HG02943 (cell line): ENCODE results near the gene FAM222B.
"Not testable (repeated sequence)": the region's sequence is repeated elsewhere in the genome, so short reads cannot be mapped to it uniquely, and the experiment has no call there.

Experiments used
- ATAC-seq: cut with Tn5 transposase; IDR thresholded peaks from one replicate; pipeline ENCODE4 v1.9.1; 2021; ENCODE audit warnings: mild to moderate bottlenecking, low read depth, moderate library complexity; ENCODE audit not compliant: unreplicated experiment

The FAM222B gene

DNA sequence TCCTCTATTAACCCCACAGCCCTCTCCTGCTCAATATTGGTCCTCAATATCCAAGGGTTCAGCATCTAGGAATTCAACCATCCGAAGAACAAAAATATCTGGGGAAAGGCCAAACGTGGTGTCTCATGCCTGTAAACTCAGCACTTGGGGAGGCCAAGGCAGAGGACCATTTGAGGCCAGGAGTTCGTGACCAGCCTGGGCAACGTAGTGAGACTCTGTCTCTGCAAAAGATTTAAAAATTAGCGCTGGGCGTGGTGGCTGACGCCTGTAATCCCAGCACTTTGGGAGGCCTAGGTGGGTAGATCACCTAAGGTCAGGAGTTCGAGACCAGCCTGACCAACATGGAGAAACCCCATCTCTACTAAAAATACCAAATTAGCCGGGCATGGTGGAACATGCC lies 4.1 kb upstream of the FAM222B start:
- not testable (repeated sequence) for ATAC-seq

DNA sequence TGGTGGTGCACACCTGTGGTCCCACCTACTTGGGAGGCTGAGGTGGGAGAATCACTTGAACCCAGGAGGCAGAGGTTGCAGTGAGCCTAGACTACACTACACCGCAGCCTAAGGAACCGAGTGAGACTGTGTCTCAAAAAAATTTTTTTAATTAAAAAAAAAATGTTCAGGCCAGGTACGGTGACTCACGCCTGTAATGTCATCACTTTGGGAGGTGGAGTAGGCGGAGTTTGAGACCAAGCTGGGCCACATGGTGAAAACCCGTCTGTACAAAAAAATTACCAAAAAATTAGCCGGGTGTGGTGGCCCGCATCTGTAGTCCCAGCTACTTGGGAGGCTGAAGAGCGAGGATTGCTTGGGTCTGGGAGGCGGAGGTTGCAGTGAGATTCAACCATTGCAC lies 3.6 kb upstream of the FAM222B start:
- ATAC-seq: no peak

DNA sequence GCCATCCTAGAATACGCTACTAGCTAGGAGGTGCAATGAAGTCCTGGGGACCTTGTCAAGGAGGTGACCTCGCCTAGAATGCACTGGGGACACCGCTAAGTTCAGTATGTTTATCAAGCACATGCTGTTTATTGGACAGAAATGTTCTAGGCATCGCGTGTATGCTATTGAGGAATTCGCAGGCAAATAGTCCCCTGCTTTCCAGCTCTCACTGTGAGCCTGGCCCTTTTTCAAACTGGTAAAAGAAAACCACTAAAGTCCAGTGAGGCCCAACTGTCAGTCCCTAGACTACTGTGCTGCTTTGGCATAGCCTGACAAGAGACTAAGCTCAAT lies 1.2 kb upstream of the FAM222B start:
- ATAC-seq: no peak

DNA sequence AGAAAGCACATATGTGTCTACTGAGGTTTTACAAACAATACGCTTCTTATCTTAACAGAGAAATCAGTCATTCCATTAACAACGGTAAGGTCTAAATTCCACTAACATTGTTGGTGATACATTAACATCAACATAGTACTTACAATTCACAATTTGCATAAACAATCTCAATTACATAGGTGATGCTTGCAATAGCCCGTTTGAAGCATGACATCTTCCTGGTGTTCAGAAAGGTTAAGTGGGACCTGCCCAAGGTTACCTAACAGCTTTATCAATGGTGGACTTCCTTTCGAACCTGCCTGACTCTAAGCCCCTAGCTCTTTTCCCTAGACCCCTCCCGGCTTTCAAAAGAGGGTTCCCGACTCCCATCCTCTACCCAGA lies 699 bp downstream of the FAM222B start:
- no peak for ATAC-seq

DNA sequence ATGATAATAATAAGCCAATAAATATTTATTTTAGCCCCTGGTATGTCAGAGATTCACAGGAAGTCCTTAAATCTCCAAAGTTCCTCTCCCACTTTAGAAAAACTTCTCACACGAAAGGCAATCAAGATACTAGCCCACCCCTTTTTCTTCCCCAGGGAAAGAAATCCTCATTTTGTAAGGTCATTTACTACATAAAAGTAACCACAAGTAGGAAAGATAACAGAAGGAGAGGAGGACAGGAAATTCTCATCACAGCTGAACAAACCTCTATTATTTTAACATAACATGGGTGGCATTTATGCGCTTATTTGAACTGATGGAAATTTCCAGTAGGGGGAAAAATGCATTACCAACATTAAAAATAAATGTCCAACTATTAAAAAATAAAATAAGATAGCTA lies 3.4 kb downstream of the FAM222B start:
- ATAC-seq: no peak

DNA sequence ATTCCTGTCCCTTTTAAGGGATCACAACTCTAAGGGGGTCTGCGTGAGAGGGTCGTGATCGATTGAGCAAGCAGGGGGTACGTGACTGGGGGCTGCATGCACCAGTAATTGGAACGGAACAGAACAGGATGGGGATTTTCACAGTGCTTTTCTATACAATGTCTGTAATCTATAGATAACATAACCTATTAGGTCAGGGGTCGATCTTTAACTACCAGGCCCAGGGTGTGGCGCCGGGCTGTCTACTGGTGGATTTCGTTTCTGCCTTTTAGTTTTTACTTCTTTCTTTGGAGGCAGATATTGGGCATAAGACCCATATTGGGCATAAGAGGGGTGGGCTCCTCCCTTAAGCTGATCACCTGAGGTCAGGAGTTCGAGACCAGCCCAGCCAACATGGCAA lies 6.0 kb downstream of the FAM222B start:
- ATAC-seq: not testable (repeated sequence)

DNA sequence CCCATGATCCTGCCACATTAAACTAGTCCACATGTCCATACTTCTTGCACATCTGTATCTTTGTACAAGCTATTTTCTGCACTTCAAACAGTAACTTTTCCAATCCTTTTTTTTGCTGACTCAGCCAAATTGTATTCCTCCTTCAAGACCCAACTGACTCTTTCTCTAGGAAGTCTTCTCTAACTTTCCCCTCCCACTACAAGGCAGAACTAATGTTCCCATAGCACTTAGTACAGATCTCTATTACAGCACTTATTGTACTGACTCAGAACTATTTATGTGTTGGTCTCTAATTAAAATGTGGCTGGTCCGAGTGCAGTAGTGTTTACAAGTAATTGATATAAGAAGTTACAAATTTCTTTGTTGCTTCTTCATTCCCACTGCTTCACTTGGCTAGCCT lies 8.2 kb downstream of the FAM222B start:
- no peak for ATAC-seq

DNA sequence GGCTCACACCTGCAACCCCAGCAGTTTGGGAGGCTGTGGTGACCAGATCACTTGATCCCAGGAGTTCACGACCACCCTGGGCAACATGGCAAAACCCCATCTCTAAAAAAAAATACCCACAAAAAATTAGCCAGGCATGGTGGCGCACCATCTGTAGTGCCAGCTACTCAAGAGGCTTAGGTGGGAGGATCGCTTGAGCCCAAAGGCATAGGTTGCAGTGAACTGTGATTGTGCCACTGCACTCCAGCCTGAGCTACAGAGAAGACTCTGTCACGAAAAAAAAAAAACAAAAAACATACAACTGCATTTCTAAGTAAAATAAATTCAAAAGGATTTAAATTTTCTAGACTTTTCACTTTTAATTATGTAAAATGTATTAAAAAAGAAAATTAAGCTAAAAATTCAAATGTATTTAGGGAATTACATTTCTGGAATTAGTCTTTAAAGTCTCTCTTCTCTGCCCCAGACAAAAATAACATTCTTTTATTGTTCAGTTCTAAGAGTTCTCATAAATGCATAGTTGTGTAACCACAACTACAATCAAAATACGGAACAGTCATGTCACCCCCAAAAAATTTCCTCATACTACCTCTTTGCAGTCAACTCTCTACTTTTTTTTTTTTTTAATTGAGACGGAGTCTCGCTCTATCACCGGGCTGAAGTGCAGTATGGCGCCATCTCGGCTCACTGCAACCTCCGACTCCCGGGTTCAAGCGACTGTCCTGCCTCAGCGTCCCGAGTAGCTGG lies 14.1 kb downstream of the FAM222B start:
- no peak for ATAC-seq

DNA sequence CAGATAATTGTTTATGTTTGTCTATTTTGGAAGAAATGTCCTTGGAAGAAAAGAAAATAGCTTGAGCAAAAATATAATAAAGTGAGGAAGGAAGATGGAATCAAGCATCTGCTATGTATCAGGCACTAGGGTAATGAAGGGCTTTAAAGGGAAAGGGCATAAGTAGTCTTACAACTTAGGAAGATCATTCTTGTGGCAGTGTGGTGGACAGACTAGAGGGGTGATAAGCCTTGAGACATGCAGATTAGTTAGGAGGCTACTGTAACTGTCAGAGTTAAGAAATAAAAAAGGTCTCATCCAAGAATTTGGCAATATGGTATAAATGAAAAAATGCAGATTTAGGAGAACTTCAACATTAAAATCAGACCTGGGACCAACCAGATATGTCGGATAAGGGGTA lies 14.9 kb downstream of the FAM222B start:
- ATAC-seq: no peak

DNA sequence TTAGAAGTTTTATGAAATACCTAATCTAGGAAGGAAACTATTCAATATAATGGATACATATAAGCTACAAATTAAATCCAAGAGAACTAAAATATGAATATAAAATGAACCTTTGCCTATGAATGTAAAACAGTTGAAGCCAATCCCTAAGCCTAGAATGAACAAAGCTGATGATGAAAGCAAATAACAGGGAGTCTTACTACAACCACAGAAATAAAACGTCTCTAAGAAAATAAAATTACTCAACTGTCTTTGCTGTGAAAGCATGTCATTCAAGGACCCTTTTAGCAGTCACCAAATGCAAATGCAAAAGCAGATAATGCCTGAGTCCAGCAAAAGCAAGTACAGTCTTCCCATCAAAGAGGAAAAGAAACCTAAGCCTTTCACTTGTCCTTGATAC lies 23.0 kb downstream of the FAM222B start:
- ATAC-seq: no peak

DNA sequence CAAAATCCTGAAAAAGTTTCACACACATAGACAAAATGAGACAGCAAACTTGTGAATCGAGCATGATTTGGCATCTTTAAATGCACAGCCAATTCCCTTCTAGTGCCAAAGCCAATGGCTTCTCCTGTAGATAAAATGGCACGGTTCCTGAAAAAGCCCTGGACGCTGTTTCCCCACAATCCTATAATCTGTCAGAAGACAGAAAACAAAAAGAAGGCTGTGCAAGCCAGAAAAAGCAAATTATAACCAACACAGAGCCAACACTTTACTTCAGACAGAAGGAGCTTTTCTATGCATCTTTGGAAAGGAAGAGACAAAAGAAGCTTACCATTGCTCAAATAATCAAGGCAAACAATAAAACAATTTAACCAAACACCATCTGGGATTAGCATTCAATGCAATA lies 23.8 kb downstream of the FAM222B start:
- ATAC-seq: no peak

DNA sequence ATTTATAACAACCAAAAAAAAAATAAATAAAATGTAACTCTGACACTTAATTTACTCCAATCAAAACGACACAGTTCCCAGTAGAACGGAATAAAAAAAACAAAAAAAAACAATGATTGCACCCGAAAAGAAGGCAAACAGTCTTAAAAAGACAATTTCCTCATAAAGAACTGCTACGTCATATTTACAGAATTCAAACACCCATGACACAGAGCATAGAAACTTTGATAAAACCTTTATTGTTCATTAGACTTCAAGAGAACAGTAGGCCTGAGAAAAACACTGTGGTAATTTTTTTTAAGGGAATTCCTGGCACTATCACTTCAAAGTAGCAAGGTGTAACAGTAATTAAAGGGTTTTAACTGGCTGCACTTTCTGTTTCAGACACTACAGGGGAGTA lies 26.1 kb downstream of the FAM222B start:
- ATAC-seq: no peak

DNA sequence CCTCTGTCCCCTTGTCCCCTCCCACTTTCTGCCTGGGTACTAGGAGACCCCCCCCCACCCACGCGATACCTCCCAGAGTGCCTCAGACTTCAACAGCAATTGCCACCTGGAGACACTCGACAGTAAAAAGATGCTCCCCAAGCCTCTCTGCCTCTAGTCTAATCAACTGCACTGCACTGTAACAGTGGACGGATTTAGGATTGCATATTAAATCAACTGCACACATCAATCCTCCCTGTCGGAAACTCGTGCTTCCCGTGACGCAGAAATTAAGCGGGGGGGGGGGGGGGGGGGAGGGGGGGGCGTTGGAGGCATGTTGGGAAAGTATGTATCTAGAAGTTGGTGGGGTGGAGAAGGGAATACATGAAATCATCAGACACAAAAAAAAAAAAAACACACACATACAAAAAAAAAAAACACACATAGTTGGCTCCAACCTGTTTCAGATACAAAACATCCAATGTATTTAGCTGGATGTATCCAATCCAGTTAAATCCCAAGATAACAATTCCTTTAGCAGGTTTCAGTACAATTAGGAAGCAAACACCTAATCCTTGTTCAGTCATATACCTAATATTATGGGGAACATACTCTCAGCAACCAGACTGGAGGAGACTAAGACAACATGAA lies 29.7 kb downstream of the FAM222B start:
- no peak for ATAC-seq

DNA sequence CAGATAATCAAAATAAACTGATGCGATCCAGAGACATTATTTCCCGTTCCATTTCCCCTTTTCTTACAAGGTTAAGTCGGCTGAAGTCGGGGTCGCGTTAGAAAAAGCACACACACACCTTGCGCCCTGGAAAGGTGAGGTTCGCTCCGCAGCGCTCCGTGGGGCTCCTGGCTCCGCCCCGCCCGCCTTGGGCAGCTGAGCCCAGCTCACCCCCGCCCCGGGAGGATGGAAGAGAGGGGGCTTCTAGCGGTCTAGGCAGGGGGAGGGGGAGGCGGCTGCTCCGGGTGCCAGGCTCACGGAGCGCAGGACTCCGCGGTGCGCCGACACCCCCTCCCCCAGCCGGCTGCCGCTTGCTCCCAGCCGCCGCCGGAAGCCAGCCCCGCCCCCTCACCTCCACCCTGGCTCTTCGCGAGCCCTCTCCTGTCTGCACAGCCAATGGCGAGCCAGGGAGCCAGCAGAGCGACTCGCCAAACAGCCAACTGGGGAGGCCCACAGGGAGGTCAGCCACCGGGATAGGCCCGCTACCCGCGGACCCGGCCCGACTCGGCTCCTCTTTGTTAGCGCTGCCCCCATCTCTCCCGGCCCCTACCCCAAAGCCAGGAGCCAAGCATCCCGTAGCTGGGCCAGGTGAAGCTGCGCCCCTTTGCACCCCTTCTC lies 30.4 kb downstream of the FAM222B start:
- peak; percentile 96 for ATAC-seq

DNA sequence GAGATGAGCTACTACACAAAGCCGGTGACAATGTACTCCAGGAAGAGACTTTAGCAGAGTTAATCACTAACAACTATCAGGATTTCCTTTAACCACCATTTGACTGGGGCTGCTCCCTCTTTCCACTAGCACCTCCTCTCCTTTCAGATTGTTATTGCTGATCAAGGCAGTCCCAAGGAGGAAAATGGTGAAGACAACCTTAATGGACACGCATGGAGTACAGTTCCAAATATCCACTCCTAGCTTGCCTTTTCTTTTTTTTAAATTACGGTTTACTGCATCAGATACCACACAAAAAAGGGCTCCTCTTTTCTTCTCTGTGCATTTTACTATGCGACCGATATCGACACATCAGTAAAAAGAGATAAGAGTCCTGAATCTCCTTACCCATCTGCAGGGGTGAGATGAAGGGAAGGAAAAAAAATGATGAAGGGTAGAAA lies 30.9 kb downstream of the FAM222B start:
- no peak for ATAC-seq

DNA sequence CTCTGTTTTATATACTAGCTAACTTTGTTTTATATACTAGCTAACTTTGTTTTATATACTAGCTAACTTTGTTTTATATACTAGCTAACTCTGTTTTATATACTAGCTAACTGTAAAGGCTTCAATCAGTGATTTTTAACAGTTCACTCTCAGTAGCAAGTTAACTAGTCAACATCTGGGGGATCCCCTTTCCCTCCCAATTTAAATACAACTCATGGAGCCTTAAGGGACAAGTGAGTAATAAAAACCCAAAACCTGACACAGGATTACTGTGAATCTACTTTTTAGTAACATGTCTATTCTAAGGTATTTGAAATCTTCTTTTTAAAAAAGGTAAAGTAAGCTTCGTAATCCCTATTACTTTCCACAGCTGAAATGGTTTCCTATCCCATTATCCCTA lies 32.2 kb downstream of the FAM222B start:
- no peak for ATAC-seq

DNA sequence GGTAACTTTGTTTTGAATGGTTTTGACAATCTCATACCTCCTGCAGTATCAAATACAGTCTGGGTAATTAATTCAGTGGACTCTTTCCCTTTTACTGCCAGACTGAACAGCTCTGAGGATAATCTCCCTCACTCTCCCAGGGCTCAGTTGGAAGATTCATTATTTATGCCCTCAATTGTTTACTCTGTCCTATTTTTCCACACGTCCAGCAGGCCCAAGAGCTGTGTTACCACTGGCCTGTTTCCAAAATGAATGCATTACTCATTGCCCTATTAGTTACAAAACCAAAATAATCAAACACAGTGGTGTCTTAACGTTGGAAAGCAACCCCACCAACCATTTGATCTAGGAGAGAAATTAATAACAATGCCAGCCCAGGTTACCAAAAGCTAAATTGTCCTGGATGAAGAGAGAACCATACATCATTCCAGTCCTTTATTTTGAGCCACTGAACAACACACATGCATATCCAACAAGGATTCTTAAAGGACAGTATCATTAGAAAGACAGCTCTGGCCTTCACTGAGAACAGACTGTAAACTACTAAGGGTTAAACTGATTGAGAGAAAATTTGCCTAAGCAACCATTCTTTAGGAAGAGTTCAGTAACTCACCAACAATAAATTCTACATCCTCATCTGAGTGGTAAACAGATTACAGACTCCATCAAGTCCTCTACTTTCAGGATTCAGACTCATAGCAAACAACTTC lies 34.5 kb downstream of the FAM222B start:
- no peak for ATAC-seq

DNA sequence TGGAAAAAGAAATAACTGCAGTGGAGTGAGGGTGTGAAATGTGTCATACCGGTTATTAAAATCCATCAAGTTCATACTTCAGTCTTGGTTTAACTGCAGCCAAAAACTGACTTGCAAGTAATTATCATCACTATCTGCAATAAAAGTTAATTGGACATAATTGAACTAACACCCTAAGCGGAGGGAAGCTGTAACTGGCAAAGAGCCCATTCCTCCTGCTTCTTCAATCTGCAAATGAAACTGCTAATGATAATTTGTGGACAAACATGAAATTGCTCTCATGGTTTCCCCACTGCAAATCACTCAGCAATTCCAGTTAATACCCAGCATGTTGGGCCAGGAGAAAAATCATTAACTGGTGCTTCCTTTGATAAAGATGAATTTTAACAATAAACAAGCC lies 46.5 kb downstream of the FAM222B start:
- no peak for ATAC-seq

DNA sequence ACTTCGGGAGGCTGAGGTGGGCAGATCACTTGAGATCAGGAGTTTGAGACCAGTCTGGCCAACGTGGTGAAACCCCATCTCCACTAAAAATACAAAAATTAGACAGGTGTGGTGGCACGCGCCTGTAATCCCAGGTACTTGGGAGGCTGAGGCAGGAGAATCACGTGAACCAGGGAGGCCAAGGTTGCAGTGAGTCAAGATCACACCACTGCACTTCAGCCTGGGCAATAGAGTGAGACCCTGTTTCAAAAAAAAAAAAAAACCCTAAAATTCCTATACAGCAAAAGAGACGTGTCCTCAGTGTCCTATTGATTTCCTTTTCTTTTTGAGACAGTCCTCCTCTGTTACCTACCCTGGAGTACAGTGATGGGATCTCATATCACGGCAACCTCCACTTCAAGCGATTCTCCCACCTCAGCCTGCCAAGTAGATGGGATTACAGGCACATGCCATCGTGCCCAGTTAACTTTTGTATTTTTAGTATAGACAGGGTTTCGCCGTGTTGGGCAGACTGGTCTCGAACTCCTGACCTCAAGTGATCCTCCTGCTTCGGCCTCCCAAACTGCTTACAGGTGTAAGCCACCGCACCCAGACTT lies 47.6 kb downstream of the FAM222B start:
- not testable (repeated sequence) for ATAC-seq

DNA sequence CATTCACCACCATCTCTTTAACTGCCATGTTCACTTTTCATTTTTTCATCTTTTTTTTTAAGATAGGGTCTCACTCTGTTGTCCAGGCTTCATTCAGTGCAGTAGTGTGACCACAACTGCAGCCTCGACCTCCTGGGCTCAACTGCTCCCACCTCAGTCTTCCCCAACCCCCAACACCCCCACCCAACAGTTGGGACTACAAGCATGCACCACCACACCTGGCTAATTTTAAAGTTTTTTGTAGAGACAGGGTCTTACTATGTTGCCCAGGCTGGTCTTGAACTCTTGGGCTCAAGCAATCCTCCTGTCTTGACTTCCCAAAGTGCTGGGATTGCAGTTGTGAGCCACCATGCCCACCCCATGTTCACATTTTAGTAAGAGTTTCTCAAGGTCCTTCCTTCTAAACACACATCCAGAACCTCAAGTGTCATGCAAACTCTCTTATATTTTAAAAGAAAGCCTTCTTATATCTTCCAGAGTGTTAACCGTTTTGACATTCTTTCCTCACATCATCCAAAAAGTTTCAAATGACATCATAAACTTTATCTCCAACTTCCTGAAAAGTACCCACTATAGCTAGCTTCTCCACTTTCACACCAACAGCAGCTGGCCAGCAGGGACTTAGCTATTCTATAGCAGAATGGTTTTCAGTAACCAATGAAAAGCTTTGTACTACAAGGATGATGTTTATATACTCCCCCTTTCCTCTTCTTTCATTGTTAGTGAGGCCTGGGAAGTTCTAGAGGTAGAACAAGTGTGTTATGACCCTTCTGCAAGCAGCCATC lies 49.5 kb downstream of the FAM222B start:
- no peak for ATAC-seq
